HG02588 (cell line): ENCODE data around the gene CLPTM1L.
"Not testable (repeated sequence)": the region's sequence is repeated elsewhere in the genome, so short reads cannot be mapped to it uniquely, and the experiment has no call there.

Experiments used
- ATAC-seq: cut with Tn5 transposase; IDR thresholded peaks from one replicate; pipeline ENCODE4 v1.9.1; 2021; ENCODE audit warnings: mild to moderate bottlenecking, moderate library complexity; ENCODE audit not compliant: unreplicated experiment

CLPTM1L gene

DNA sequence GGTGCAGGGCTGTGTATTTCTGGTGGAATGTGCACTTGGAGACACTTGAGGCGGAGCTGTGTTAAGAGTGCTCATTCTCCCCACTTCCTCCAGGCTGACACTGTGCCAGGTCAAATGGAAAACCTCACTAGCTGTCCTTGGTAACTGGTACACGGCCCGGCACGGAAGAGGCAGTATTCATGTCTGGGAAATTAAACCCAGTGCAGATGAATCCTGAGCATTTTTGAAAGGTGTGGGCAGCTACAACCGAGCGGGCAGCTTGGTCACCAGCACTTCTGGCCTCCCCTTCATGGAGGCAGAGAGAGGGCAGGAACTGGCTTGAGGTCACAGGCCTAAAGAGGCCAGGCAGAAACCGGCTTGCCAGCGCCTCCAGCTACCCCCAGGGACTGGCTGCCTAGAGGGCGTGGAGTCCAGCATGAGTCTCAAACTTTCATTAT is 1.6 kb downstream of the CLPTM1L start:
- no peak for ATAC-seq

GRCh38 chr5:1342711-1343110 is 2.2 kb downstream of the CLPTM1L start:
- ATAC-seq = not testable (repeated sequence)

- no peak for ATAC-seq
Measured at GRCh38 chr5:1342268-1342667, 2.6 kb downstream of the CLPTM1L start.

GRCh38 chr5:1341863-1342262 is 3.0 kb downstream of the CLPTM1L start:
- ATAC-seq = no peak

GRCh38 chr5:1339818-1340210 is 5.1 kb downstream of the CLPTM1L start:
- not testable (repeated sequence) for ATAC-seq

DNA sequence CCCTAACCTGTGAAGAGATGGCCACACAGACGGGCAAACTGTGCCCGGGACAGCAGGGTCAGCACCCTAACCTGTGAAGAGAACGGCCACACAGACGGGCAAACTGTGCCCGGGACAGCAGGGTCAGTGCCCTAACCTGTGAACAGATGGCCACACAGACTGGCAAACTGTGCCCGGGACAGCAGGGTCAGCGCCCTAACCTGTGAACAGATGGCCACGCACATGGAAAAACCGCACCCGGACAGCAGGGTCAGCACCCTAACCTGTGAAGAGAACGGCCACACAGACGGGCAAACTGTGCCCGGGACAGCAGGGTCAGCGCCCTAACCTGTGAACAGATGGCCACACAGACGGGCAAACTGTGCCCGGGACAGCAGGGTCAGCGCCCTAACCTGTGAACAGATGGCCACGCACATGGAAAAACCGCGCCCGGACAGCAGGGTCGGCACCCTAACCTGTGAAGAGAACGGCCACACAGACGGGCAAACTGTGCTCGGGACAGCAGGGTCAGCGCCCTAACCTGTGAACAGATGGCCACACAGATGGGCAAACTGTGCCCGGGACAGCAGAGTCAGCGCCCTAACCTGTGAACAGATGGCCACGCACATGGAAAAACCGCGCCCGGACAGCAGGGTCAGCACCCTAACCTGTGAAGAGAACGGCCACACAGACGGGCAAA is 5.6 kb downstream of the CLPTM1L start:
- ATAC-seq = not testable (repeated sequence)

DNA sequence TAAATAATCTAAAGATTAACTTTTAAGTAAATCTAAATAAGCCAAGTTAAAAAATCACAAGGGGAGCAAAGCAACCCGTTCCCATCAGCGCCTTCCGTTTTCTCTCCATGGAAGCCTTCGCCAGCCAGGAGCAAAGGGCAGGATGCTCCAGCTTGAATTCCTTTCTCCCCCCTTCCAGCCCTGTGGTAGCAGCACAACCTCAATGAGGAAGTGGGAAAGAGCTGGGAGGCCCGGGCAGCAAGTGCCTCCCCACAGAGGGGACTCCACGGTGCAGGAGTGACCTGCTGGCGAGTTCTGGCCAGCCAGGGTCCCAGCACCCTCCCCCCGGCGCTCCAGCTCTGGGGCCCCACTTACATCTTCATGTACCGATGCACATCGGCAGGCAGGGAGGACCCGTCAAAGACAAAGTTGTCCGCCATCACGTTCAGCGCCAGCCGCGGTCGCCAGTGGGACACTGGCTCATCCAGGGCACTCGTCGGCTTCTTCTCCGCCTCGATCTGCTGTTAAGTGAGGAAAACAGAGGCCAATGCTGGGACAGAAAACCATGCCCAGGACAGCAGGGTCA is 6.3 kb downstream of the CLPTM1L start:
- ATAC-seq = no peak

DNA sequence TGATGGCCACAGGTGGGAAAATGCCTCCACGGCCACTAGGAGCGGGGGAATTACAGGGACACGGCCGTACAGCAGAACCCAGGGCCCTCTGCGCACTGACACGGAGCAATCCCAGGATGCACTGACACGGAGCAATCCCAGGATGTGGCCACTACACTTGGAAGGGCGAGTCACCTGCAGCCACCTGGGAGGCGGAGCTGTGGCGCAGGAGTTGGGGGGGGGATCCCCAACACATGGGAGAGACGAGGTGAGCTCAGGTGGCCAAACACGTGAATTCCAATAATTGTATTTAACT is 6.8 kb downstream of the CLPTM1L start:
- ATAC-seq = no peak

- ATAC-seq = no peak
Measured at GRCh38 chr5:1337489-1338195, 7.3 kb downstream of the CLPTM1L start.

GRCh38 chr5:1336749-1337488 is 8.0 kb downstream of the CLPTM1L start:
- no peak for ATAC-seq

DNA sequence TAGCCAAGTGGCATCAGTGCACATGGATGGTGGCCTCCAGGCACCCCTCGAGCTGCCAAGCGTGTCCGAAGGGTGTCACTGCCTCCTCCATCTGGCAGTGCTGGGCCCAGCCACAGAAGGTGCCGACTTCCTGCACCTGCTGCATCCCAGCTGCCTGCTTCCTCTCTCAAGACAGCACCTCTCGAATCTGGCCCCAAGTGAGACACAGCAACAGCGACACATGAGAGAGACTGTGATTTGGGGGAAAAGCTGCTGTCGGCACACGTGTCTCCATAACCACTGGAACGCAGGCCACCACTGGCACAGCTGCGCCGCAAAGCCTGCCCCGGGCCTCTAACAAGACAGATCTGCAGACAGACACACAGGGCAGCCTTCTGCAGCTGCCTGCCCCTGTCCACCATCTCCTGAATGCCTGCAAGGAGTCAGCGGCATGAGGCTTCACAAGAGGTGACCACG is 8.8 kb downstream of the CLPTM1L start:
- no peak for ATAC-seq

- no peak for ATAC-seq
Measured at GRCh38 chr5:1335540-1336095, 9.3 kb downstream of the CLPTM1L start.

- no peak for ATAC-seq
Measured at GRCh38 chr5:1334831-1335539, 9.9 kb downstream of the CLPTM1L start.

DNA sequence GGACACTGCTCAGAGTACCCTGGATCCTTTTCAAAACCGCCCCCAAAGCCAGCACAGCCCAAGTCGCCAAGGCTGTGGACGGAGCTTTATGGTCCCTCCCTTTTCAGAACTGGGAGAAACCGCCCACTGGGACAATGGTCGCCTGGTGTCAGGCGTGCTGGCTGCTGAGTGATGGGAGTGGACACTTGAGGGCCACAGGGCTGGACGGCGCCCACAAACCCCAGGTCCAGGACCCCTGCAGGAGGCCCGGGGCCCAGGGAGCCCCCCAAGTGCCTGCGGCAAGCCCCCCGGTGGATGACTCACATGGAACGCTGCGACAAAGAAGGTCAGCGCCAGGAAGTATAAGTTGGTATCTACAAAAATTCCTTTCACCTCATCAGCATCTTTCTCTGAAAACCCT is 10.9 kb downstream of the CLPTM1L start:
- ATAC-seq = no peak

- not testable (repeated sequence) for ATAC-seq
Measured at GRCh38 chr5:1333286-1333685, 11.6 kb downstream of the CLPTM1L start.

GRCh38 chr5:1332461-1333001 is 12.4 kb downstream of the CLPTM1L start:
- ATAC-seq = no peak

DNA sequence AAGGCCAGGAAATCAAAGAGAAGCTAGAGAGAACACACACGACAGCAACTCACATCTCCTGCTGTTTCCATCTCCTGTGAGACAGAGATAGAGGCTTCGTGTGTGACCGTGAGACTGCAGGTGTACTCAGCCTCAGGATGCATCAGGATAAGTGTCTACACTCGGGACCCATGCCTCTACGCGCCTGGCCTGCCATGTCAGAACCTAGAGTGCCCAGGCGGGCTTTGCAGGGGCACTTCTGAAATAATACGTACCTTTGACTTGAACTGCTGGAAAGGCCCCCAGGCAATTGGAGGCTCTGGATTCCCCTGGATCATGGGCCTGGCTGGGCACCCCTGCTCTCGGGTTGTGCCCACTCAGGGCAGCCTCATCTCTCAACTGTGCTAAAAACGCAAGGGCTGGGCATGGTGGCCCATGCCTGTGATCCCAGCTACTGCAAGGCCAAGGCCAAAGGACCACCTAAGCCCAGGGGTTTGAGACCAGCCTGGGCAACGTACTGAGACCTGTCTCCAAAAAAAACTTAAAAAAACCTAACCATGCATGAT is 13.0 kb downstream of the CLPTM1L start:
- ATAC-seq = no peak

GRCh38 chr5:1330847-1331831 is 13.8 kb downstream of the CLPTM1L start:
- no peak for ATAC-seq
